Suprapubic skin (tissue), 3 donors: ENCODE results near the gene TSC22D1.

Experiments used
- CTCF ChIP-seq, 2 donors: fragments of 200-600 bp in 1 of 2; fragments of 450-650 bp in 1 of 2; sonication (generic) in 1 of 2; IDR thresholded peaks; one replicate each; pipeline ENCODE4 v1.5.1; 2016 to 2019; ENCODE audit warnings: antibody characterized with exemption in 2 of 2, mild to moderate bottlenecking in 1 of 2, moderate library complexity in 1 of 2
- POLR2AphosphoS5 ChIP-seq, 3 donors: sonication (generic); formaldehyde crosslinking; IDR thresholded peaks; one replicate each; pipeline ENCODE4 v1.6.1; 2017; ENCODE audit warnings: antibody characterized with exemption in 3 of 3

DNA sequence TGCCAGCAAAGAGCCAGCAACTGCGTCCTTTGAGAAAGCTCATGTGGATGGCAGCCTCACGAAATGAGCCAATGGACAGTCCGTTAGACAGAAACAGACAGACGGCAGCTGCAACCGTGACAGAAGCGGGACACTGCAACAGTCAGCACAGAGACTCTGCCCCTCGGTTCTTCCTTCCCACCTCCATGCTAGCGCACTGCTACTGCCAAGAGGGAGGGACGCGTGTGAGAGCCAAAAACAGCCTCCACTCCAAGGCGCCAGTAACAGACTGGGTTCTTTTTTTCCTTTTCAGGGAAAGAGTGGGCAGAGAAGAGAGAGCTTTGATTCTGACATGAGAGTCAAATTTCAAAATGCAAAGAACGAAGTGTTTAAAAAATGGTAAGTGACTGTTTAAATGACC, 125.0 kb downstream of the TSC22D1 start:
- TF ChIP-seq POLR2AphosphoS5 (IDR thresholded peaks at IDR 0.05): no peak
- TF ChIP-seq CTCF (IDR thresholded peaks at IDR 0.05): no peak
